Ascending aorta (tissue), 2 donors: ENCODE results near the gene UPK1B. TPM values are rescaled to one million over a fixed set of nuclear protein-coding genes. Genes with fewer than 3 reads are reported as not detected.
A peak's percentile ranks its signal among the peaks of the same experiment; 100 is the strongest.

ENCODE experiments used
- DNase-seq, 2 donors: peaks; one replicate each; pipeline ENCODE4 v3.0.0-alpha.2; 2019; ENCODE audit warnings: low spot score in 2 of 2
- H3K27ac ChIP-seq, 2 donors: fragments of 200-600 bp; sonication (generic); one replicate each; pipeline ENCODE4 v1.5.1; 2016 to 2017; ENCODE audit warnings: mild to moderate bottlenecking in 1 of 2
- H3K27me3 ChIP-seq: fragments of 200-600 bp; sonication (generic); one replicate; pipeline ENCODE4 v1.5.1; 2017
- H3K36me3 ChIP-seq, 2 donors: fragments of 200-600 bp; sonication (generic); one replicate each; pipeline ENCODE4 v1.5.1; 2016
- H3K4me1 ChIP-seq, 2 donors: fragments of 200-600 bp; sonication (generic); one replicate each; pipeline ENCODE4 v1.5.1; 2016 to 2017; ENCODE audit warnings: mild to moderate bottlenecking in 1 of 2
- H3K4me3 ChIP-seq, 2 donors: fragments of 200-600 bp; sonication (generic); one replicate each; pipeline ENCODE4 v1.5.1; 2016 to 2017; ENCODE audit warnings: mild to moderate bottlenecking in 1 of 2
- H3K9me3 ChIP-seq, 2 donors: fragments of 200-600 bp; sonication (generic); one replicate each; pipeline ENCODE4 v1.5.1; 2016
- intact Hi-C: fragments of 100-400 bp; cut with DNase I; formaldehyde crosslinking; loops from one replicate; pipeline ENCODE4 v1.15.1; 2023
- total RNA-seq: library from RNA; depleted of rRNA; stranded (reverse); fragments of >200 nt; gene quantifications from one replicate; pipeline ENCODE4 v1.1.0, GENCODE V29; 2016
- TF ChIP-seq, protein P1 (sequence below), 3 experiments: fragments of 200-600 bp in 2 of 3; fragments of 450-650 bp in 1 of 3; sonication (generic) in 2 of 3; IDR thresholded peaks; one replicate each; pipeline ENCODE4 v1.5.1; 2016 to 2019; ENCODE audit warnings: antibody characterized with exemption in 3 of 3, mild to moderate bottlenecking in 1 of 3, moderate library complexity in 1 of 3

UPK1B gene
- total RNA-seq, 1 donor from 2014 or later = not detected

DNA sequence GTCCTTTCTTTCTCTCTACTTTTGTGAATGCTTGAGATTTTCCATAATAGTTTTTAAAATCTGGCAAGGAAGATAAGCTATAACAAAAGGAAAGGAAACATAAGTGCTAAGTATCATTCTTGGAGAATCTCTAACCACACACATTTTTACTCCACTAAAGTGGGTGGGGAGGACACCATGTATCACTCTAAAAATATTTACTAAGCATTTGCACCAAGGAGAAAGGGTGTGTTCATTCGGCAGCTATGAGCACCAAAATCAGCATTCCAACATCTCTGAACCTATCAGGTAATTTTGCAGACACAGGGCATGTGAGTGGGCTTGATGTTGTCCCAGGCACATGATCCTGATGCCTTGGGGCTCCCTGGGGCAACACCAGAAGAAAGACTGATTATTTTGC lies 61.8 kb downstream of the UPK1B start:
- Histone ChIP-seq H3K27me3 (no peaks in the 10 kb centered on the region), H3K27ac (peak overlapping the region; percentile 20 to 36), H3K4me1 (peaks cover 0 to 14% of the 10 kb centered on the region in 2 donors), H3K36me3 (peaks cover 6 to 38% of the 10 kb centered on the region in 2 donors), H3K9me3 (no peaks in the 10 kb centered on the region), H3K4me3 (no peak overlapping the region)
- TF ChIP-seq, protein P1, sequence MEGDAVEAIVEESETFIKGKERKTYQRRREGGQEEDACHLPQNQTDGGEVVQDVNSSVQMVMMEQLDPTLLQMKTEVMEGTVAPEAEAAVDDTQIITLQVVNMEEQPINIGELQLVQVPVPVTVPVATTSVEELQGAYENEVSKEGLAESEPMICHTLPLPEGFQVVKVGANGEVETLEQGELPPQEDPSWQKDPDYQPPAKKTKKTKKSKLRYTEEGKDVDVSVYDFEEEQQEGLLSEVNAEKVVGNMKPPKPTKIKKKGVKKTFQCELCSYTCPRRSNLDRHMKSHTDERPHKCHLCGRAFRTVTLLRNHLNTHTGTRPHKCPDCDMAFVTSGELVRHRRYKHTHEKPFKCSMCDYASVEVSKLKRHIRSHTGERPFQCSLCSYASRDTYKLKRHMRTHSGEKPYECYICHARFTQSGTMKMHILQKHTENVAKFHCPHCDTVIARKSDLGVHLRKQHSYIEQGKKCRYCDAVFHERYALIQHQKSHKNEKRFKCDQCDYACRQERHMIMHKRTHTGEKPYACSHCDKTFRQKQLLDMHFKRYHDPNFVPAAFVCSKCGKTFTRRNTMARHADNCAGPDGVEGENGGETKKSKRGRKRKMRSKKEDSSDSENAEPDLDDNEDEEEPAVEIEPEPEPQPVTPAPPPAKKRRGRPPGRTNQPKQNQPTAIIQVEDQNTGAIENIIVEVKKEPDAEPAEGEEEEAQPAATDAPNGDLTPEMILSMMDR (IDR thresholded peaks at IDR 0.05) = no peak
- intact Hi-C loops = no loop called here
- DNase-seq = no peak

DNA sequence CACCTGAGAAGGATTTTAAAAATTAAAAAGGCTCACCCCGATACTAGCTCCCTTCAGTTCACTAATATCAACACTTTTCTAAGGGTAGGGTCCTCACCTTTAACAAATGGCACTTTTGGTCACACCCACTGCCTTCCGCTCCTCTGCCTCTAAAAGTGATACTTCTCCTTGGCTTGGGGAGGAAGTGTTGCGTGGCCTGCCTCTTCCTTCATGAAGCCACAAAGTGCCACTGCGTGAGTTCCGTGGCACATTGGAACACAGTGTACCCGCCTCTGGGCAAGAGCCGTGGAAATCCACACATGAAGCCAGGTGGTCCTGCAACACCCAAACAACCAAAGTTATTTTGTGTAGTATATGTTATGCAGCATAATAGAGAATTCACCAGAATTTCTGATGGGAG lies 63.4 kb downstream of the UPK1B start:
- Histone ChIP-seq H3K4me3 (no peak overlapping the region), H3K27me3 (no peaks in the 10 kb centered on the region), H3K4me1 (peaks cover 6 to 14% of the 10 kb centered on the region in 2 donors), H3K9me3 (no peaks in the 10 kb centered on the region), H3K36me3 (peaks cover 6 to 31% of the 10 kb centered on the region in 2 donors), H3K27ac (no peak overlapping the region)
- intact Hi-C loops = no loop called here
- no peak for DNase-seq
- TF ChIP-seq, protein P1 (IDR thresholded peaks at IDR 0.05) = no peak

DNA sequence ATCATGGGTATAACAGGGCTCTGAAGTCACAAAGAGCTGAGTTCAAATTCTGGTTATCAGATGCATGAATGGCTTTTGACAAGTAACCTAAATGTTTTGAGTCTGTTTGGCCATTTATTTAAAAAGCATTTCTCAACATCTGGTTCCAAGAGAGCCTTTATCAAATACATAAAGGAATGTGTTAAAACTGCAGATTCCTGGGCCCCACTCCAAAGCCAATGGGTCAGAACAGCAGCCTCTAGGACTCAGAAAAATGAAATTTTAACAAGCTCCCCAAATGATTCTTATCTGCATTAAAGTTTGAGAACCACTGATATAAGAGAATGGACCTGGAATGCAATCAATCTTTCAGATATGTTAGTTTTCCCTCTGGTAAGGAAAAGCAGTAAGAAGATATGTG lies 63.9 kb downstream of the UPK1B start:
- DNase-seq = no peak
- intact Hi-C loops = no loop called here
- peaks cover 3 to 28% of the 10 kb centered on the region in 2 donors for H3K36me3 ChIP-seq
- TF ChIP-seq, protein P1 (IDR thresholded peaks at IDR 0.05) = no peak
- no peak overlapping the region for H3K4me3 ChIP-seq
- no peak overlapping the region for H3K27ac ChIP-seq
- H3K27me3 ChIP-seq = no peaks in the 10 kb centered on the region
- peaks cover 6 to 14% of the 10 kb centered on the region in 2 donors for H3K4me1 ChIP-seq
- no peaks in the 10 kb centered on the region for H3K9me3 ChIP-seq

DNA sequence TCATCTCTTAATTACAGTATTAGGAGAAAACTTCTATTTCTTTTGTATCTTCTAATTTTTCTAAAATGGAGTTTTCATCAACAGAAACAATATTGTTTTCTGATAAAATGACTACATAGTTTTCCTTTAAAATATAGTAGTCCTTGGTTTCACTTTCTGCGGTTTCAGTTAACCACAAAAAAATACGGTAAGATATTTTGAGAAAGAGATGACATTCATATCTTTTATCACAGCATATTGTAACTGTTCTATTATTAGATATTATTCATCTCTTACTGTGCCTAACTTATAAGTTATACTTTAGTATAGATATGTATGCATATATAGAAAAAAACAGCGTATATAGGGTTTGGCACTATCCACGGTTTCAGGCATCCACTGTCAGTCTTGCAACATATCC lies 65.0 kb downstream of the UPK1B start:
- no peak for DNase-seq
- TF ChIP-seq, protein P1 (IDR thresholded peaks at IDR 0.05) = no peak
- intact Hi-C loops = no loop called here
- Histone ChIP-seq H3K4me1 (peaks cover 6 to 14% of the 10 kb centered on the region in 2 donors), H3K9me3 (no peaks in the 10 kb centered on the region), H3K27me3 (no peaks in the 10 kb centered on the region), H3K36me3 (peaks cover 0 to 17% of the 10 kb centered on the region in 2 donors), H3K4me3 (peak overlapping the region; percentile 6 to 86), H3K27ac (no peak overlapping the region)

DNA sequence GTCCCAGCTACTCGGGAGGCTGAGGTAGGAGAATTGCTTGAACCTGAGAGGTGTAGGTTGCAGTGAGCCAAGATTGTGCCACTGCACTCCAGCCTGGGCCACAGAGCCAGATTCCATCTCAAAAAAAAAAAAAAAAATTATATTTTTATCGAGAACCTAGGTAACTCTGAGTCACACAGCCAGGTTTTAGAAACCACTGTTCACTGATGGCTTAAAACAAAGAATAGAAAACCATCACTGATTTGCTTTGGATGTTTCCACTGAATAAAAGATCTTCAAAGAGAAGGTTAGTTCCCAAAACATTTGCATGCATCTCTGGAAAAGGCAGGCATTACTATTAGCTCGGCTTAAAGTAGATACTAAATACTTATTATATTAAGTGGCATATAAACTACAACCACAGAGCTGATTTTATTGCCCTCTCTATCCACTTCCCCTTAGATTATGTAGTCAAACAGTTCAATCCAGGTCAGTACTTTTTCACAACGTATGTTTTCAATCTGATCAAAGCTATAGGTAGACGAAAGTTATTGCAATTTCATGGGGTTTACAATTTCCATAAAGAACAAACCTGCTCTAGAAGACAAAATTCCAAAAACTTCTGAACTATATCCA lies 65.9 kb downstream of the UPK1B start:
- Histone ChIP-seq H3K4me1 (peaks cover 6 to 12% of the 10 kb centered on the region in 2 donors), H3K4me3 (peak overlapping the region; percentile 80 to 86), H3K27me3 (no peaks in the 10 kb centered on the region), H3K36me3 (peaks cover 0 to 12% of the 10 kb centered on the region in 2 donors), H3K27ac (peak overlapping the region; percentile 92 to 96), H3K9me3 (no peaks in the 10 kb centered on the region)
- intact Hi-C loops = no loop called here
- TF ChIP-seq, protein P1 (IDR thresholded peaks at IDR 0.05) = no peak
- DNase-seq = no peak
